Ovary (tissue), 3 donors: ENCODE results near the gene ASCL5.

Source experiments
- EP300 ChIP-seq: sonication (generic); formaldehyde crosslinking; IDR thresholded peaks from one replicate; pipeline ENCODE4 v1.6.1; 2017; ENCODE audit warnings: antibody characterized with exemption
- POLR2A ChIP-seq: fragments of 450-650 bp; IDR thresholded peaks from one replicate; pipeline ENCODE4 v1.6.1; 2017; ENCODE audit warnings: antibody characterized with exemption, mild to moderate bottlenecking, moderate library complexity
- TF ChIP-seq, protein P1 (sequence below), 3 donors: fragments of 450-650 bp in 2 of 3; fragments of 200-600 bp in 1 of 3; IDR thresholded peaks; one replicate each; pipeline versions ENCODE4 v1.5.1 to v1.8.0; 2016 to 2022; ENCODE audit warnings: antibody characterized with exemption in 3 of 3, mild to moderate bottlenecking in 1 of 3
- donor health status: DM: no; HTN: no; CAD: no.

DNA sequence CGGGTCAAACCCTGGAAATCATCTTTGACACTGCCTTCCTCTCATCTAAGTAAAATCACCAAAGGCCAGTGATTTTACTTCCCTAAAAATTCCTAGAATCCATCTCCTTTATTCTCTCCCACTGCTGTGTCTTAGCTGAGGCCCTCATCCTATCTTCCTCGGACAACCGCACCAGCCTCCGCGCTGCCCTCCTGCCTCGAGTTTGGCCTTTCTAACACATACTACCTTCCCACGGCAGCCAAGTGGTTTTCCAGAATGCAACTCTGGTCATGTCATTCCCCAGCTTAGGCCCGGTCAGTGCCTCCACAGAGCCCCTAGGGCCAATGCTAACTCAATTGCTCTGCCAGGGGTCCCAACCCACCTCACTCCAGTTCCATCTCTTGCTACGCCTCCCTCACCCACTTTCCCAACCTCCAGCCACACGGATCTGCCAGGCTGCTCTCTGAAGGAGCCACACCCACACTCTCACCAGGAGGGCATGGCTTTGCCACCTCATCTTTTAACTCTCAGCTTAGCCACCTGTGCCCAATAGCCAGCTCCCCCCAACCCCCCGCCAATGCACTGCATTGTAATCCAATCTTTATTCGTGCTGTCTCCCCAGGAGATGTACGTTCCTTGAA is 20.5 kb upstream of the ASCL5 start:
- TF ChIP-seq, protein P1, sequence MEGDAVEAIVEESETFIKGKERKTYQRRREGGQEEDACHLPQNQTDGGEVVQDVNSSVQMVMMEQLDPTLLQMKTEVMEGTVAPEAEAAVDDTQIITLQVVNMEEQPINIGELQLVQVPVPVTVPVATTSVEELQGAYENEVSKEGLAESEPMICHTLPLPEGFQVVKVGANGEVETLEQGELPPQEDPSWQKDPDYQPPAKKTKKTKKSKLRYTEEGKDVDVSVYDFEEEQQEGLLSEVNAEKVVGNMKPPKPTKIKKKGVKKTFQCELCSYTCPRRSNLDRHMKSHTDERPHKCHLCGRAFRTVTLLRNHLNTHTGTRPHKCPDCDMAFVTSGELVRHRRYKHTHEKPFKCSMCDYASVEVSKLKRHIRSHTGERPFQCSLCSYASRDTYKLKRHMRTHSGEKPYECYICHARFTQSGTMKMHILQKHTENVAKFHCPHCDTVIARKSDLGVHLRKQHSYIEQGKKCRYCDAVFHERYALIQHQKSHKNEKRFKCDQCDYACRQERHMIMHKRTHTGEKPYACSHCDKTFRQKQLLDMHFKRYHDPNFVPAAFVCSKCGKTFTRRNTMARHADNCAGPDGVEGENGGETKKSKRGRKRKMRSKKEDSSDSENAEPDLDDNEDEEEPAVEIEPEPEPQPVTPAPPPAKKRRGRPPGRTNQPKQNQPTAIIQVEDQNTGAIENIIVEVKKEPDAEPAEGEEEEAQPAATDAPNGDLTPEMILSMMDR (IDR thresholded peaks at IDR 0.05) = no peak
- TF ChIP-seq POLR2A (no peak), EP300 (no peak)
